IMR-90 (cell line): Measurements from ENCODE around the gene RAD51D.

Experiments used
- MAFK ChIP-seq: IDR thresholded peaks from 2 replicates; pipeline ENCODE4 v1.6.1; 2012; ENCODE audit warnings: low read depth, low read length, improper control_type of control experiment
- RFX5 ChIP-seq: IDR thresholded peaks from 2 replicates; pipeline ENCODE4 v1.8.0; 2012; ENCODE audit warnings: low read depth, mild to moderate bottlenecking, low read length, moderate library complexity
- TF ChIP-seq, protein P1 (sequence below): conservative IDR thresholded peaks from 2 replicates; pipeline ENCODE4 v1.5.1; 2012; ENCODE audit warnings: mild to moderate bottlenecking, low read depth, low read length, improper control_type of control experiment
- TF ChIP-seq, protein P2 (sequence below): fragments of 150-350 bp; IDR thresholded peaks from 2 replicates; pipeline ENCODE4 v1.6.1; 2016; ENCODE audit warnings: low read depth, mild to moderate bottlenecking, low read length, moderate library complexity, borderline replicate concordance

DNA sequence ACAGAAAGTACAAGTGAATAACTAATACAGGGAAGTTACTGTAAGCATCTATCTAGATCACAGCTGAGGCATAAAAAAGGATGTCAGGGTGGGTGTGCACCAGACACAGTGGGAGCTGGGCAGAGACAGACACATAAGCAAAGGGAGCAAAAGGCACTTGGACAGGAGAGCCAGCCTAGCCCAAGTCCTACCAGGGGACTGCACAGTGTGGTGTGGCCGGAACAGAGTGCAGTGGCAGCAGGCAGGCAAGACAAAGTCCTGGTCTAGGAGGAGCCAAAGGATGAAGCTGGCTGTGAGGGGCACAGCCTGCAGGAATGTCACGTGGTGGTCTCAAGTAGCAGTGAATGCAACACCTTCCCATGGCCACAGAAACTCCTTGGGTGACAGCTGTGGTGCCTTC, 21.9 kb downstream of the RAD51D start:
- TF ChIP-seq, protein P1, sequence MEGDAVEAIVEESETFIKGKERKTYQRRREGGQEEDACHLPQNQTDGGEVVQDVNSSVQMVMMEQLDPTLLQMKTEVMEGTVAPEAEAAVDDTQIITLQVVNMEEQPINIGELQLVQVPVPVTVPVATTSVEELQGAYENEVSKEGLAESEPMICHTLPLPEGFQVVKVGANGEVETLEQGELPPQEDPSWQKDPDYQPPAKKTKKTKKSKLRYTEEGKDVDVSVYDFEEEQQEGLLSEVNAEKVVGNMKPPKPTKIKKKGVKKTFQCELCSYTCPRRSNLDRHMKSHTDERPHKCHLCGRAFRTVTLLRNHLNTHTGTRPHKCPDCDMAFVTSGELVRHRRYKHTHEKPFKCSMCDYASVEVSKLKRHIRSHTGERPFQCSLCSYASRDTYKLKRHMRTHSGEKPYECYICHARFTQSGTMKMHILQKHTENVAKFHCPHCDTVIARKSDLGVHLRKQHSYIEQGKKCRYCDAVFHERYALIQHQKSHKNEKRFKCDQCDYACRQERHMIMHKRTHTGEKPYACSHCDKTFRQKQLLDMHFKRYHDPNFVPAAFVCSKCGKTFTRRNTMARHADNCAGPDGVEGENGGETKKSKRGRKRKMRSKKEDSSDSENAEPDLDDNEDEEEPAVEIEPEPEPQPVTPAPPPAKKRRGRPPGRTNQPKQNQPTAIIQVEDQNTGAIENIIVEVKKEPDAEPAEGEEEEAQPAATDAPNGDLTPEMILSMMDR = no peak
- TF ChIP-seq MAFK = no peak
- no peak for TF ChIP-seq RFX5
- TF ChIP-seq, protein P2, sequence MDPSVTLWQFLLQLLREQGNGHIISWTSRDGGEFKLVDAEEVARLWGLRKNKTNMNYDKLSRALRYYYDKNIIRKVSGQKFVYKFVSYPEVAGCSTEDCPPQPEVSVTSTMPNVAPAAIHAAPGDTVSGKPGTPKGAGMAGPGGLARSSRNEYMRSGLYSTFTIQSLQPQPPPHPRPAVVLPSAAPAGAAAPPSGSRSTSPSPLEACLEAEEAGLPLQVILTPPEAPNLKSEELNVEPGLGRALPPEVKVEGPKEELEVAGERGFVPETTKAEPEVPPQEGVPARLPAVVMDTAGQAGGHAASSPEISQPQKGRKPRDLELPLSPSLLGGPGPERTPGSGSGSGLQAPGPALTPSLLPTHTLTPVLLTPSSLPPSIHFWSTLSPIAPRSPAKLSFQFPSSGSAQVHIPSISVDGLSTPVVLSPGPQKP = no peak
